ENCODE measurements around the gene MRPL50.

Gene MRPL50

GRCh38 chr9:101372327-101373118, 25.9 kb downstream of the MRPL50 start:
- DNase-seq = no peak

GRCh38 chr9:101371813-101372212, 26.6 kb downstream of the MRPL50 start:
- DNase-seq = no peak

- DNase-seq = no peak
Observed at GRCh38 chr9:101369884-101370531, 28.4 kb downstream of the MRPL50 start.

GRCh38 chr9:101369286-101369685, 29.1 kb downstream of the MRPL50 start:
- DNase-seq = no peak

GRCh38 chr9:101367323-101367722, 31.1 kb downstream of the MRPL50 start:
- DNase-seq = no peak

GRCh38 chr9:101366038-101366756, 32.2 kb downstream of the MRPL50 start:
- DNase-seq = no peak

GRCh38 chr9:101365181-101365580, 33.2 kb downstream of the MRPL50 start:
- DNase-seq = no peak

- DNase-seq = no peak
Observed at GRCh38 chr9:101362450-101362849, 36.0 kb downstream of the MRPL50 start.

- no peak for DNase-seq
Observed at GRCh38 chr9:101360647-101361046, 37.8 kb downstream of the MRPL50 start.

GRCh38 chr9:101359679-101360078, 38.7 kb downstream of the MRPL50 start:
- no peak for DNase-seq

GRCh38 chr9:101356619-101357018, 41.8 kb downstream of the MRPL50 start:
- DNase-seq = no peak

GRCh38 chr9:101354765-101355708, 43.4 kb downstream of the MRPL50 start:
- DNase-seq = no peak

GRCh38 chr9:101354143-101354764, 44.2 kb downstream of the MRPL50 start:
- no peak for DNase-seq

- no peak for DNase-seq
Observed at GRCh38 chr9:101353683-101354082, 44.7 kb downstream of the MRPL50 start.

GRCh38 chr9:101352892-101353463, 45.4 kb downstream of the MRPL50 start:
- no peak for DNase-seq

GRCh38 chr9:101350285-101350684, 48.1 kb downstream of the MRPL50 start:
- DNase-seq = no peak

GRCh38 chr9:101342595-101342994, 55.8 kb downstream of the MRPL50 start:
- DNase-seq = no peak

GRCh38 chr9:101341958-101342357, 56.5 kb downstream of the MRPL50 start:
- no peak for DNase-seq
